ENCODE data around the gene VPS35L. TPM values are rescaled to one million over a fixed set of nuclear protein-coding genes. Genes with fewer than 3 reads are reported as not detected.

The VPS35L gene
- total RNA-seq, 1 donor from 2014 or later = 62.8 TPM

GRCh38 chr16:19567560-19567959 lies 12.1 kb downstream of the VPS35L start:
- no peaks in the 10 kb centered on the region for H3K27me3 ChIP-seq (ENCODE audit: control insufficient read depth, insufficient read depth, low read length)
- no peak overlapping the region for H3K4me3 ChIP-seq (ENCODE audit: low read depth, low read length)
- DNase-seq (ENCODE audit: low read depth) = no peak
- peaks cover 1% of the 10 kb centered on the region for H3K36me3 ChIP-seq (ENCODE audit: control insufficient read depth, insufficient read depth, low read length)
- TF ChIP-seq, protein P1, sequence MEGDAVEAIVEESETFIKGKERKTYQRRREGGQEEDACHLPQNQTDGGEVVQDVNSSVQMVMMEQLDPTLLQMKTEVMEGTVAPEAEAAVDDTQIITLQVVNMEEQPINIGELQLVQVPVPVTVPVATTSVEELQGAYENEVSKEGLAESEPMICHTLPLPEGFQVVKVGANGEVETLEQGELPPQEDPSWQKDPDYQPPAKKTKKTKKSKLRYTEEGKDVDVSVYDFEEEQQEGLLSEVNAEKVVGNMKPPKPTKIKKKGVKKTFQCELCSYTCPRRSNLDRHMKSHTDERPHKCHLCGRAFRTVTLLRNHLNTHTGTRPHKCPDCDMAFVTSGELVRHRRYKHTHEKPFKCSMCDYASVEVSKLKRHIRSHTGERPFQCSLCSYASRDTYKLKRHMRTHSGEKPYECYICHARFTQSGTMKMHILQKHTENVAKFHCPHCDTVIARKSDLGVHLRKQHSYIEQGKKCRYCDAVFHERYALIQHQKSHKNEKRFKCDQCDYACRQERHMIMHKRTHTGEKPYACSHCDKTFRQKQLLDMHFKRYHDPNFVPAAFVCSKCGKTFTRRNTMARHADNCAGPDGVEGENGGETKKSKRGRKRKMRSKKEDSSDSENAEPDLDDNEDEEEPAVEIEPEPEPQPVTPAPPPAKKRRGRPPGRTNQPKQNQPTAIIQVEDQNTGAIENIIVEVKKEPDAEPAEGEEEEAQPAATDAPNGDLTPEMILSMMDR (IDR thresholded peaks at IDR 0.05; ENCODE audit: insufficient read depth, low read length, poor library complexity, severe bottlenecking) = no peak

DNA sequence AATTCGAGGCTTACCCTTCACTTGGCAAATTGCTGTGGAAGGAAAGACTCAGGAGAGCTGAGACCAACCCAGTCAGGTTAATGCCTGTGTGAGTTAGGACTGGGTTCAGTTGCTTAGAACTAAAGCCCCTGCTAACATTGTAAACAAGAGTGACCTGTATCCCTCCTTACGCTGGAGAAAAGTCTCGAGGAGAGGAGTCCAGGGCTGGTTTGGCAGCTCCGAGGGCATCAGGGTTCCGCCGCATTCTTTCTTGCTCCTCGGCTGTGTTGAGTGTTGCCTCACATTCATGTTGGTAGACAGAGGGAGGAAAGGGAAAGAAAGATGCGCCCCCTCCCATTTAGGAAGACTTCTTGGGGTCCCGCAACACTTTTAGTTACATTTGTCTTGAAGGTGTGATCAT lies 18.5 kb downstream of the VPS35L start:
- no peak for DNase-seq (ENCODE audit: low read depth)
- TF ChIP-seq, protein P1 (IDR thresholded peaks at IDR 0.05; ENCODE audit: insufficient read depth, low read length, poor library complexity, severe bottlenecking) = no peak
- Histone ChIP-seq H3K4me3 (ENCODE audit: low read depth, low read length) (no peak overlapping the region), H3K36me3 (ENCODE audit: control insufficient read depth, insufficient read depth, low read length) (peaks cover 2% of the 10 kb centered on the region), H3K27me3 (ENCODE audit: control insufficient read depth, insufficient read depth, low read length) (no peaks in the 10 kb centered on the region)

- Histone ChIP-seq H3K27me3 (ENCODE audit: control insufficient read depth, insufficient read depth, low read length) (no peaks in the 10 kb centered on the region), H3K36me3 (ENCODE audit: control insufficient read depth, insufficient read depth, low read length) (peaks cover 2% of the 10 kb centered on the region), H3K4me3 (ENCODE audit: low read depth, low read length) (no peak overlapping the region)
- DNase-seq (ENCODE audit: low read depth) = no peak
- TF ChIP-seq, protein P1 (IDR thresholded peaks at IDR 0.05; ENCODE audit: insufficient read depth, low read length, poor library complexity, severe bottlenecking) = no peak
These were observed 19.1 kb downstream of the VPS35L start for GRCh38 chr16:19574615-19575014.

- H3K36me3 ChIP-seq (ENCODE audit: control insufficient read depth, insufficient read depth, low read length) = peaks cover 4% of the 10 kb centered on the region
- DNase-seq (ENCODE audit: low read depth) = no peak
- no peaks in the 10 kb centered on the region for H3K27me3 ChIP-seq (ENCODE audit: control insufficient read depth, insufficient read depth, low read length)
- no peak overlapping the region for H3K4me3 ChIP-seq (ENCODE audit: low read depth, low read length)
- TF ChIP-seq, protein P1 (IDR thresholded peaks at IDR 0.05; ENCODE audit: insufficient read depth, low read length, poor library complexity, severe bottlenecking) = no peak
These were observed 23.0 kb downstream of the VPS35L start for GRCh38 chr16:19578378-19578971.

DNA sequence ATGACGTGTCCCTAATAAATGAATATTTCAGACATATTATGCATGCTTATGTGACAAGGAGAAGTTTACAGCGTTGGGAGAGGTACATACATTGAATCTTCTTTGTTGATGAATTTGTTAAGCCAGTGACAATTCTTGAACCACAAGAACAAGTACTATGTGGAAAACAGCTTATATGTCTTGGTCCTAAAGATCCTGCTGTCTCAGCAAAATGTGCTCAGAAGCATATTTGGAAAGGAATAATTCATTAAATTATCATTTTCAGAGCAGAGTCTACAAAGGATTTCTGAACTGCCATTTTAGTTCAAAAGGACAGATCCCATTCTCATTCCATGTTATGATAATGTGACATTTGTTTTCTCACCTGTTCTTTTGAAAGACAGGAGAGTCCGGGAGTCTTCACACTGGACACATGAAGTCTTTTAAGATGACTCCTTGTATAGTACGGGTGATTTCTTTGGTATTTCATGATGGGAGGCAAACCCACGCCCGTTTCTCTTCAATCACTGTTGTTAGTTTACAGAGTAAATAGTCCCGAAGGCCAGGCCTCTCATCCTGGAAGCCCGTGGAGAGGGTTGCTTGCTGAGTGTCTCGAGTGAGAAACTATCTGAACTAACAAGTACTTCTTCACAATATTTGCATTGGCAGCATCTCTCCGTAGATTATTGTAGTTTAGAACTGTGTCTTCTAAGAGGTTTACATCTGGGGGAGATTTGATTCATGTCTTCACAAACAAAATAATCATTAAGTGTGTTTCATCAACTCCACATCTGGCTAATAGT lies 26.7 kb downstream of the VPS35L start:
- Histone ChIP-seq H3K4me3 (ENCODE audit: low read depth, low read length) (no peak overlapping the region), H3K36me3 (ENCODE audit: control insufficient read depth, insufficient read depth, low read length) (peaks cover 2% of the 10 kb centered on the region), H3K27me3 (ENCODE audit: control insufficient read depth, insufficient read depth, low read length) (no peaks in the 10 kb centered on the region)
- DNase-seq (ENCODE audit: low read depth) = no peak
- TF ChIP-seq, protein P1 (IDR thresholded peaks at IDR 0.05; ENCODE audit: insufficient read depth, low read length, poor library complexity, severe bottlenecking) = no peak

Data from kidney epithelial cell (primary cell).